SK-N-SH (cell line): ENCODE results near the gene RGS11. TPM values are rescaled to one million over a fixed set of nuclear protein-coding genes. Genes with fewer than 3 reads are reported as not detected.

Experiments used
- CTCF ChIA-PET: fragments of 300-600, 350-600 bp; formaldehyde crosslinking; extraction: SDS; loops from one replicate; lab custom pipeline; 2021; lab: Yijun Ruan, JAX
- POLR2A ChIA-PET: fragments of 350-600 bp; sonication (Branson Sonifier 250); formaldehyde crosslinking; extraction: SDS; loops from one replicate; lab custom pipeline; 2020; ENCODE audit warnings: antibody characterized with exemption, inconsistent platforms; lab: Yijun Ruan, JAX
- DNase-seq: peaks from one replicate; pipeline ENCODE4 v3.0.0; 2012
- H2AFZ ChIP-seq: fragments of 200-600 bp; sonication (generic); 2 replicates; pipeline ENCODE4 v1.8.1; 2016; ENCODE audit warnings: antibody characterized with exemption, mild to moderate bottlenecking, low read depth
- H3F3A ChIP-seq: fragments of 200-600 bp; sonication (generic); replicated peaks from 2 replicates; pipeline ENCODE3; 2016; ENCODE audit warnings: antibody characterized with exemption, mild to moderate bottlenecking; ENCODE audit not compliant: insufficient read depth
- H3K27ac ChIP-seq, 2 experiments: fragments of 200-500 bp in 1 of 2; fragments of 200-600 bp in 1 of 2; sonication (Bioruptor generic) in 1 of 2; sonication (generic), shearing (Covaris generic) in 1 of 2; 2 replicates each; pipeline versions ENCODE4 v1.5.1 to v1.6.1; 2014 to 2016; ENCODE audit warnings: low read depth in 2 of 2, inconsistent platforms in 1 of 2, low read length in 1 of 2, mild to moderate bottlenecking in 1 of 2, mixed read lengths in 1 of 2
- H3K27me3 ChIP-seq: fragments of 200-600 bp; sonication (generic), shearing (Covaris generic); 2 replicates; pipeline ENCODE4 v1.6.1; 2016; ENCODE audit warnings: mixed run types; ENCODE audit not compliant: insufficient read depth
- H3K36me3 ChIP-seq, 2 experiments: fragments of 200-500 bp in 1 of 2; fragments of 200-600 bp in 1 of 2; sonication (Bioruptor generic) in 1 of 2; sonication (generic) in 1 of 2; replicated peaks in 1 of 2; 2 replicates each; pipeline versions ENCODE3 to v1.5.1; 2014 to 2016; ENCODE audit warnings: low read length in 1 of 2, mild to moderate bottlenecking in 1 of 2; ENCODE audit not compliant: insufficient read depth in 2 of 2, control insufficient read depth in 1 of 2
- H3K4me1 ChIP-seq, 2 experiments: fragments of 200-500 bp in 1 of 2; fragments of 200-600 bp in 1 of 2; sonication (Bioruptor generic) in 1 of 2; sonication (generic), shearing (Covaris generic) in 1 of 2; 2 replicates each; pipeline versions ENCODE4 v1.5.1 to v1.6.1; 2014 to 2016; ENCODE audit warnings: low read depth in 1 of 2, low read length in 1 of 2, mixed run types in 1 of 2; ENCODE audit not compliant: insufficient read depth in 2 of 2, control insufficient read depth in 1 of 2
- H3K4me2 ChIP-seq: fragments of 200-600 bp; sonication (generic), shearing (Covaris generic); 2 replicates; pipeline ENCODE4 v1.6.1; 2017; ENCODE audit warnings: mixed run types
- H3K4me3 ChIP-seq, 2 experiments: fragments of 200-500 bp in 1 of 2; fragments of 200-600 bp in 1 of 2; sonication (Bioruptor generic) in 1 of 2; sonication (generic), shearing (Covaris generic) in 1 of 2; 2 replicates each; pipeline versions ENCODE4 v1.5.1 to v1.8.1; 2014 to 2016; ENCODE audit warnings: low read depth in 2 of 2, inconsistent platforms in 1 of 2, low read length in 1 of 2, mild to moderate bottlenecking in 1 of 2, mixed read lengths in 1 of 2, moderate library complexity in 1 of 2
- H3K79me2 ChIP-seq: fragments of 200-600 bp; sonication (generic); 2 replicates; pipeline ENCODE4 v1.8.1; 2017; ENCODE audit warnings: mild to moderate bottlenecking; ENCODE audit not compliant: insufficient read depth
- H3K9ac ChIP-seq: fragments of 200-600 bp; sonication (generic); 2 replicates; pipeline ENCODE4 v1.6.1; 2017; ENCODE audit warnings: mixed run types
- H3K9me2 ChIP-seq: fragments of 200-600 bp; sonication (generic); 2 replicates; pipeline ENCODE4 v1.6.1; 2017; ENCODE audit warnings: mixed run types
- H3K9me3 ChIP-seq: fragments of 200-600 bp; sonication (generic); 2 replicates; pipeline ENCODE4 v1.6.1; 2017; ENCODE audit warnings: mixed run types, mild to moderate bottlenecking, moderate library complexity
- H4K20me1 ChIP-seq: fragments of 200-600 bp; sonication (generic); 2 replicates; pipeline ENCODE4 v1.6.1; 2017; ENCODE audit warnings: mild to moderate bottlenecking, mixed run types; ENCODE audit not compliant: insufficient read depth
- ELF1 ChIP-seq: IDR thresholded peaks from 2 replicates; pipeline ENCODE4 v1.4.0; 2012
- EZH2phosphoT487 ChIP-seq: fragments of 200-600 bp; sonication (generic); IDR thresholded peaks from 2 replicates; pipeline ENCODE4 v1.6.1; 2017; ENCODE audit warnings: low read depth, mixed run types, mild to moderate bottlenecking, antibody characterized with exemption, moderate library complexity, borderline replicate concordance
- FOSL2 ChIP-seq: IDR thresholded peaks from 2 replicates; pipeline ENCODE4 v1.4.0; 2012; ENCODE audit warnings: low read depth, mild to moderate bottlenecking, moderate library complexity, borderline replicate concordance
- FOXM1 ChIP-seq: IDR thresholded peaks from 2 replicates; pipeline ENCODE4 v1.4.0; 2012; ENCODE audit warnings: low read depth, mild to moderate bottlenecking
- GABPA ChIP-seq: IDR thresholded peaks from 2 replicates; pipeline ENCODE4 v1.4.0; 2012; ENCODE audit warnings: low read depth, mild to moderate bottlenecking
- GATA2 ChIP-seq: sonication (generic); formaldehyde crosslinking; IDR thresholded peaks from 2 replicates; pipeline ENCODE4 v1.5.0; 2020; ENCODE audit warnings: mild to moderate bottlenecking, missing genetic modification reagents
- MEF2A ChIP-seq: IDR thresholded peaks from 2 replicates; pipeline ENCODE4 v1.4.0; 2012; ENCODE audit warnings: low read depth, borderline replicate concordance
- MXI1 ChIP-seq: IDR thresholded peaks from 2 replicates; pipeline ENCODE4 v1.6.1; 2012; ENCODE audit warnings: mild to moderate bottlenecking, low read depth, low read length, improper control_type of control experiment
- NRF1 ChIP-seq: IDR thresholded peaks from 2 replicates; pipeline ENCODE4 v1.6.1; 2012; ENCODE audit warnings: low read depth, mild to moderate bottlenecking, low read length
- POLR2AphosphoS5 ChIP-seq: IDR thresholded peaks from 2 replicates; pipeline ENCODE4 v1.6.1; 2012; ENCODE audit warnings: low read depth, low read length
- RAD21 ChIP-seq: IDR thresholded peaks from 2 replicates; pipeline ENCODE4 v1.6.1; 2012; ENCODE audit warnings: mild to moderate bottlenecking, low read length
- RFX5 ChIP-seq: IDR thresholded peaks from 2 replicates; pipeline ENCODE4 v1.6.1; 2012; ENCODE audit warnings: mild to moderate bottlenecking, improper control_type of control experiment, low read length
- SIN3A ChIP-seq: IDR thresholded peaks from 2 replicates; pipeline ENCODE4 v1.6.1; 2012; ENCODE audit warnings: low read depth, mild to moderate bottlenecking, low read length, moderate library complexity, borderline replicate concordance
- SMC3 ChIP-seq: IDR thresholded peaks from 2 replicates; pipeline ENCODE4 v1.6.1; 2012; ENCODE audit warnings: low read depth, low read length, improper control_type of control experiment
- TAF1 ChIP-seq: IDR thresholded peaks from 2 replicates; pipeline ENCODE4 v1.6.1; 2012; ENCODE audit warnings: low read depth, mild to moderate bottlenecking, low read length, moderate library complexity, borderline replicate concordance
- YY1 ChIP-seq: IDR thresholded peaks from 2 replicates; pipeline ENCODE4 v1.4.0; 2012; ENCODE audit warnings: low read depth, mild to moderate bottlenecking
- WGBS: methylation state at CpG from one replicate; pipeline ENCODE4 v1.1.6; 2017; ENCODE audit warnings: low lambda C conversion rate; 5-methylcytosine and 5-hydroxymethylcytosine counted together
- polyA plus RNA-seq, 3 experiments: library from polyadenylated mRNA; depleted of rRNA; stranded (reverse); fragments of >200 nt; gene quantifications; 2 replicates each; pipeline ENCODE4 v1.2.3, GENCODE V29; 2012
- TF ChIP-seq, protein P1 (sequence below): fragments of 200-600 bp; sonication (generic); IDR thresholded peaks from 2 replicates; pipeline ENCODE4 v1.6.1; 2017; ENCODE audit warnings: antibody characterized with exemption, mild to moderate bottlenecking, moderate library complexity
- TF ChIP-seq, protein P2 (sequence below): IDR thresholded peaks from 2 replicates; pipeline ENCODE4 v1.4.0; 2012; ENCODE audit warnings: low read depth, borderline replicate concordance

The RGS11 gene
- polyA plus RNA-seq, 1 of the 3 experiments (the other 2 are of a cell fraction): 9.8 TPM

DNA sequence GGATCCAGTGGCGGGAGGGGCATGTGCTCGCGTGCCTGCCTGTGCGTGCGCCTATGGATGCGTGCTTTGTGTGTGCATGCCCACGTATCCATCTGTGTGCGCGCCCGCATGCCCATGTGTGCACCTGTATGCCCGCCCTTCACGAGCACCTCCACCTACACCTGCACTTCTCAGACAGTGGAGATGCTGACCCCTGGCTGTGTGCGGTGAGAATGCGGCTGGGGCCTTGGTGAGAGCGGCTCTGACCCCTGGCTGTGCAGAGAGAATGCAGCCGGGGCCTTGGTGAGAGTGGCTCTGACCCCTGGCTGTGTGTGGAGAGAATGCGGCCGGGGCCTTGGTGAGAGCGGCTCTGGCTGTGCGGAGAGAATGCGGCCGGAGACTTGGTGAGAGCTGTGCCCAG lies 42.9 kb upstream of the RGS11 start (continued):
- TF ChIP-seq, protein P1, sequence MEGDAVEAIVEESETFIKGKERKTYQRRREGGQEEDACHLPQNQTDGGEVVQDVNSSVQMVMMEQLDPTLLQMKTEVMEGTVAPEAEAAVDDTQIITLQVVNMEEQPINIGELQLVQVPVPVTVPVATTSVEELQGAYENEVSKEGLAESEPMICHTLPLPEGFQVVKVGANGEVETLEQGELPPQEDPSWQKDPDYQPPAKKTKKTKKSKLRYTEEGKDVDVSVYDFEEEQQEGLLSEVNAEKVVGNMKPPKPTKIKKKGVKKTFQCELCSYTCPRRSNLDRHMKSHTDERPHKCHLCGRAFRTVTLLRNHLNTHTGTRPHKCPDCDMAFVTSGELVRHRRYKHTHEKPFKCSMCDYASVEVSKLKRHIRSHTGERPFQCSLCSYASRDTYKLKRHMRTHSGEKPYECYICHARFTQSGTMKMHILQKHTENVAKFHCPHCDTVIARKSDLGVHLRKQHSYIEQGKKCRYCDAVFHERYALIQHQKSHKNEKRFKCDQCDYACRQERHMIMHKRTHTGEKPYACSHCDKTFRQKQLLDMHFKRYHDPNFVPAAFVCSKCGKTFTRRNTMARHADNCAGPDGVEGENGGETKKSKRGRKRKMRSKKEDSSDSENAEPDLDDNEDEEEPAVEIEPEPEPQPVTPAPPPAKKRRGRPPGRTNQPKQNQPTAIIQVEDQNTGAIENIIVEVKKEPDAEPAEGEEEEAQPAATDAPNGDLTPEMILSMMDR: no peak
- no peak for TF ChIP-seq MXI1
- TF ChIP-seq YY1: no peak
- no peak for TF ChIP-seq NRF1
- TF ChIP-seq, protein P2, sequence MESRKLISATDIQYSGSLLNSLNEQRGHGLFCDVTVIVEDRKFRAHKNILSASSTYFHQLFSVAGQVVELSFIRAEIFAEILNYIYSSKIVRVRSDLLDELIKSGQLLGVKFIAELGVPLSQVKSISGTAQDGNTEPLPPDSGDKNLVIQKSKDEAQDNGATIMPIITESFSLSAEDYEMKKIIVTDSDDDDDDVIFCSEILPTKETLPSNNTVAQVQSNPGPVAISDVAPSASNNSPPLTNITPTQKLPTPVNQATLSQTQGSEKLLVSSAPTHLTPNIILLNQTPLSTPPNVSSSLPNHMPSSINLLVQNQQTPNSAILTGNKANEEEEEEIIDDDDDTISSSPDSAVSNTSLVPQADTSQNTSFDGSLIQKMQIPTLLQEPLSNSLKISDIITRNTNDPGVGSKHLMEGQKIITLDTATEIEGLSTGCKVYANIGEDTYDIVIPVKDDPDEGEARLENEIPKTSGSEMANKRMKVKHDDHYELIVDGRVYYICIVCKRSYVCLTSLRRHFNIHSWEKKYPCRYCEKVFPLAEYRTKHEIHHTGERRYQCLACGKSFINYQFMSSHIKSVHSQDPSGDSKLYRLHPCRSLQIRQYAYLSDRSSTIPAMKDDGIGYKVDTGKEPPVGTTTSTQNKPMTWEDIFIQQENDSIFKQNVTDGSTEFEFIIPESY: no peak
- no peak for TF ChIP-seq POLR2AphosphoS5
- TF ChIP-seq FOXM1: no peak
- TF ChIP-seq MEF2A: no peak
- no peak for TF ChIP-seq EZH2phosphoT487

GRCh38 chr16:317583-317982 lies 41.8 kb upstream of the RGS11 start:
- no peak overlapping the region for H3K9ac ChIP-seq
- POLR2A ChIA-PET: no interaction called here
- CTCF ChIA-PET: interaction anchor here (1.3 kb wide), 1 partner anchor 12 kb away, joined by 4 read pairs; no protein-coding TSS in a partner anchor
- no peak for TF ChIP-seq GABPA
- no peak for TF ChIP-seq FOXM1
- no peak for TF ChIP-seq RFX5
- TF ChIP-seq NRF1: no peak
- TF ChIP-seq ELF1: no peak
- no peak for TF ChIP-seq TAF1
- TF ChIP-seq GATA2: no peak
- TF ChIP-seq SMC3: no peak
- TF ChIP-seq POLR2AphosphoS5: no peak
- no peak for TF ChIP-seq SIN3A
- no peak for TF ChIP-seq FOSL2
- TF ChIP-seq, protein P2: no peak
- TF ChIP-seq YY1: no peak
- no peak for TF ChIP-seq RAD21
- TF ChIP-seq, all 33 proteins: peak for 0
- Histone ChIP-seq H3F3A (no peaks in the 10 kb centered on the region), H3K27me3 (no peaks in the 10 kb centered on the region), H3K36me3 (peaks cover 0 to 20% of the 10 kb centered on the region in 2 experiments), H3K4me2 (no peak overlapping the region), H3K9me3 (no peaks in the 10 kb centered on the region), H4K20me1 (peaks cover 65% of the 10 kb centered on the region), H3K27ac (no peak overlapping the region), H3K9me2 (no peaks in the 10 kb centered on the region), H3K4me1 (peaks cover 0 to 25% of the 10 kb centered on the region in 2 experiments; a peak in 1 of 4 replicates), H3K79me2 (peaks cover 61% of the 10 kb centered on the region), H2AFZ (no peak overlapping the region), H3K4me3 (no peak overlapping the region)
- whole genome bisulfite sequencing: 93% methylated on average over 4 of the region's 5 CpGs
- no peak for DNase-seq
